HCT116 (cell line): ENCODE data around the gene GRIN2D. TPM values are rescaled to one million over a fixed set of nuclear protein-coding genes. Genes with fewer than 3 reads are reported as not detected.

ENCODE experiments used
- ATAC-seq: fragments of 200-7000 bp; cut with Tn5 transposase; 2 replicates; pipeline ENCODE4 v1.9.1; 2020; ENCODE audit warnings: mild to moderate bottlenecking, moderate library complexity
- BruUV-seq: library from RNA; stranded (reverse); fragments of 400-500 nt; replicated peaks from 2 replicates; lab custom pipeline; 2021; lab: Mats Ljungman, UMichigan
- CTCF ChIA-PET: fragments of 300-600 bp; sonication (Branson Sonifier 250); formaldehyde crosslinking; loops from one replicate; lab custom pipeline; 2021; ENCODE audit warnings: antibody characterized with exemption; lab: Charles Lee
- POLR2A ChIA-PET: fragments of 300-600, 350-600 bp; sonication (Branson Sonifier 250); formaldehyde crosslinking; loops from one replicate; lab custom pipeline; 2021; ENCODE audit warnings: antibody characterized with exemption; lab: Charles Lee
- RAD21 ChIA-PET, 2 experiments: fragments of 300-600 bp; sonication (Branson Sonifier 250); formaldehyde crosslinking; loops; one replicate each; lab custom pipeline; 2023; ENCODE audit warnings: low total read pairs in 2 of 2; ENCODE audit not compliant: uncharacterized antibody in 2 of 2, unreplicated experiment in 2 of 2, low non-redundant PET in 1 of 2; lab: Charles Lee
- DNase-seq: peaks from one replicate; pipeline ENCODE4 v3.0.0-alpha.2; 2010; ENCODE audit warnings: low read depth, low spot score
- H2AFZ ChIP-seq: fragments of 200-600 bp; shearing (Covaris generic), sonication (generic); 2 replicates; pipeline ENCODE4 v1.6.1; 2017; ENCODE audit warnings: low read depth, mixed run types, mixed read lengths, antibody characterized with exemption, low read length; ENCODE audit not compliant: poor library complexity, severe bottlenecking
- H3K27ac ChIP-seq: 2 replicates; pipeline ENCODE4 v1.5.1; 2012; ENCODE audit warnings: low read depth, low read length
- H3K27me3 ChIP-seq: fragments of 200-600 bp; sonication (generic); 2 replicates; pipeline ENCODE4 v1.6.1; 2016; ENCODE audit warnings: mixed run types, low read length, mixed read lengths; ENCODE audit not compliant: insufficient read depth
- H3K36me3 ChIP-seq, 2 experiments: fragments of 200-500 bp in 1 of 2; fragments of 200-600 bp in 1 of 2; sonication (Bioruptor generic) in 1 of 2; sonication (generic) in 1 of 2; 2 replicates each; pipeline versions ENCODE4 v1.5.1 to v1.6.1; 2014 to 2016; ENCODE audit warnings: low read length in 2 of 2, inconsistent platforms in 1 of 2, mixed read lengths in 1 of 2, mixed run types in 1 of 2; ENCODE audit not compliant: insufficient read depth in 2 of 2, control insufficient read depth in 1 of 2
- H3K4me1 ChIP-seq, 2 experiments: fragments of 200-600 bp in 1 of 2; sonication (generic) in 1 of 2; 2 replicates each; pipeline versions ENCODE4 v1.5.1 to v1.6.1; 2012 to 2017; ENCODE audit warnings: low read length in 2 of 2, inconsistent platforms in 1 of 2, mild to moderate bottlenecking in 1 of 2, mixed read lengths in 1 of 2, mixed run types in 1 of 2, moderate library complexity in 1 of 2; ENCODE audit not compliant: insufficient read depth in 2 of 2, control insufficient read depth in 1 of 2
- H3K4me2 ChIP-seq: fragments of 200-600 bp; sonication (generic); 2 replicates; pipeline ENCODE4 v1.6.1; 2017; ENCODE audit warnings: mixed run types, low read length, mixed read lengths
- H3K4me3 ChIP-seq, 2 experiments: fragments of 200-600 bp in 1 of 2; sonication (generic) in 1 of 2; replicated peaks in 1 of 2; 2 replicates each; pipeline ENCODE4 v1.5.1; 2011 to 2016; ENCODE audit warnings: low read length in 2 of 2, control low read depth in 1 of 2, low read depth in 1 of 2, mild to moderate bottlenecking in 1 of 2, mixed read lengths in 1 of 2, mixed run types in 1 of 2
- H3K79me2 ChIP-seq: fragments of 200-600 bp; sonication (generic); 2 replicates; pipeline ENCODE4 v1.6.1; 2017; ENCODE audit warnings: mild to moderate bottlenecking, mixed run types, low read length, moderate library complexity, mixed read lengths; ENCODE audit not compliant: insufficient read depth
- H3K9ac ChIP-seq: fragments of 200-600 bp; sonication (generic); 2 replicates; pipeline ENCODE4 v1.6.1; 2016; ENCODE audit warnings: low read length, mixed read lengths
- H3K9me2 ChIP-seq: fragments of 200-600 bp; sonication (generic), shearing (Covaris generic); 2 replicates; pipeline ENCODE4 v1.6.1; 2017; ENCODE audit warnings: mixed run types, mild to moderate bottlenecking, moderate library complexity; ENCODE audit not compliant: insufficient read depth
- H3K9me3 ChIP-seq, 2 experiments: fragments of 200-500 bp in 1 of 2; fragments of 200-600 bp in 1 of 2; sonication (Bioruptor generic) in 1 of 2; sonication (generic) in 1 of 2; 2 replicates each; pipeline ENCODE4 v1.6.1; 2014 to 2017; ENCODE audit warnings: low read length in 2 of 2, mixed read lengths in 2 of 2, inconsistent platforms in 1 of 2, low read depth in 1 of 2, mild to moderate bottlenecking in 1 of 2, mixed run types in 1 of 2, moderate library complexity in 1 of 2; ENCODE audit not compliant: control insufficient read depth in 1 of 2, insufficient read depth in 1 of 2
- H4K20me1 ChIP-seq: fragments of 200-600 bp; sonication (generic), shearing (Covaris generic); 2 replicates; pipeline ENCODE4 v1.6.1; 2017; ENCODE audit warnings: mixed run types, mild to moderate bottlenecking, moderate library complexity; ENCODE audit not compliant: insufficient read depth
- CBX3 ChIP-seq: IDR thresholded peaks from 2 replicates; pipeline ENCODE4 v1.6.1; 2012; ENCODE audit warnings: low read depth
- CEBPB ChIP-seq: IDR thresholded peaks from 2 replicates; pipeline ENCODE4 v1.6.1; 2012; ENCODE audit warnings: low read depth
- CTCF ChIP-seq, 3 experiments: fragments of 200-600 bp in 1 of 3; sonication (generic) in 1 of 3; IDR thresholded peaks in 2 of 3; conservative IDR thresholded peaks in 1 of 3; 2 replicates each; pipeline ENCODE4 v1.5.1; 2012 to 2017; ENCODE audit warnings: low read depth in 2 of 3, low read length in 2 of 3, antibody characterized with exemption in 1 of 3, borderline replicate concordance in 1 of 3, control low read depth in 1 of 3, mild to moderate bottlenecking in 1 of 3, mixed read lengths in 1 of 3, mixed run types in 1 of 3, moderate library complexity in 1 of 3; ENCODE audit not compliant: insufficient read depth in 1 of 3
- ELF1 ChIP-seq: IDR thresholded peaks from 2 replicates; pipeline ENCODE4 v1.6.1; 2012; ENCODE audit warnings: low read depth, borderline replicate concordance
- EZH2 ChIP-seq: fragments of 200-600 bp; sonication (generic); IDR thresholded peaks from 2 replicates; pipeline ENCODE4 v1.6.1; 2017; ENCODE audit warnings: antibody characterized with exemption, mixed run types
- EZH2phosphoT487 ChIP-seq: fragments of 200-600 bp; IDR thresholded peaks from 2 replicates; pipeline ENCODE4 v1.6.1; 2018; ENCODE audit warnings: antibody characterized with exemption, borderline replicate concordance
- FOSL1 ChIP-seq: IDR thresholded peaks from 2 replicates; pipeline ENCODE4 v1.6.1; 2012; ENCODE audit warnings: low read depth
- JUND ChIP-seq: IDR thresholded peaks from 2 replicates; pipeline ENCODE4 v1.6.1; 2012
- MAX ChIP-seq: IDR thresholded peaks from 2 replicates; pipeline ENCODE4 v1.6.1; 2012
- POLR2A ChIP-seq: IDR thresholded peaks from 2 replicates; pipeline ENCODE4 v1.7.0; 2011; ENCODE audit warnings: borderline replicate concordance; ENCODE audit not compliant: insufficient read depth, insufficient read length; ENCODE audit errors: extremely low read depth
- RAD21 ChIP-seq: IDR thresholded peaks from 2 replicates; pipeline ENCODE4 v1.6.1; 2012; ENCODE audit warnings: low read depth, mild to moderate bottlenecking
- REST ChIP-seq: IDR thresholded peaks from 2 replicates; pipeline ENCODE4 v1.6.1; 2012; ENCODE audit warnings: low read depth
- SP1 ChIP-seq: IDR thresholded peaks from 2 replicates; pipeline ENCODE4 v1.6.1; 2012; ENCODE audit warnings: low read depth
- SRF ChIP-seq: IDR thresholded peaks from 2 replicates; pipeline ENCODE4 v1.6.1; 2012; ENCODE audit warnings: low read depth
- TCF7L2 ChIP-seq: IDR thresholded peaks from 2 replicates; pipeline ENCODE4 v1.7.0; 2011; ENCODE audit warnings: borderline replicate concordance, inconsistent platforms; ENCODE audit not compliant: insufficient read depth, insufficient read length; ENCODE audit errors: extremely low read depth
- YY1 ChIP-seq: IDR thresholded peaks from 2 replicates; pipeline ENCODE4 v1.6.1; 2011; ENCODE audit warnings: low read length, low read depth, moderate library complexity, mild to moderate bottlenecking; ENCODE audit not compliant: insufficient replicate concordance; ENCODE audit errors: extremely low read depth
- ZBTB33 ChIP-seq: IDR thresholded peaks from 2 replicates; pipeline ENCODE4 v1.6.1; 2011; ENCODE audit warnings: mild to moderate bottlenecking, low read length, moderate library complexity; ENCODE audit not compliant: insufficient replicate concordance; ENCODE audit errors: extremely low read depth
- ZFX ChIP-seq: fragments of 450-650 bp; IDR thresholded peaks from 2 replicates; pipeline ENCODE4 v1.6.1; 2017
- ZNF274 ChIP-seq: fragments of 200-500 bp; sonication (Bioruptor generic); IDR thresholded peaks from 2 replicates; pipeline ENCODE4 v1.6.1; 2014; ENCODE audit warnings: mild to moderate bottlenecking, low read depth, low read length, inconsistent platforms
- intact Hi-C: fragments of 100-400 bp; cut with micrococcal nuclease; formaldehyde crosslinking; loops from 2 replicates; pipeline ENCODE4 v1.10.0; 2022
- total RNA-seq: library from RNA; stranded (reverse); gene quantifications from one replicate; pipeline ENCODE4 v1.2.1, GENCODE V29; 2021; ENCODE audit not compliant: unreplicated experiment

The GRIN2D gene
- total RNA-seq, 1 experiment from 2014 or later, result 26.2 TPM

GRCh38 chr19:48405010-48405659 is 11.7 kb downstream of the GRIN2D start:
- POLR2A ChIA-PET, result no interaction called here
- peaks cover 70% of the 10 kb centered on the region for H3K79me2 ChIP-seq

More at GRCh38 chr19:48405010-48405659, 11.7 kb downstream of the GRIN2D start:
- peaks cover 10 to 30% of the 10 kb centered on the region in 2 experiments for H3K4me1 ChIP-seq
- ChIA-PET CTCF (no interaction called here), RAD21 (no interaction called here)
- no peaks in the 10 kb centered on the region for H4K20me1 ChIP-seq
- no peak overlapping the region for H3K4me3 ChIP-seq
- H3K9me3 ChIP-seq, result no peaks in the 10 kb centered on the region
- intact Hi-C loops, result no loop called here
- H3K9me2 ChIP-seq, result no peaks in the 10 kb centered on the region
- DNase-seq (no peak), ATAC-seq (no peak)
- peaks cover 0 to 9% of the 10 kb centered on the region in 2 experiments; a peak in 1 of 4 replicates for H3K36me3 ChIP-seq
- BruUV-seq, result no TSS peak
- H3K4me2 ChIP-seq, result no peak overlapping the region
- no peaks in the 10 kb centered on the region for H3K27me3 ChIP-seq
- no peak overlapping the region for H2AFZ ChIP-seq
- H3K27ac ChIP-seq, result no peak overlapping the region
- TF ChIP-seq EZH2, result no peak
- TF ChIP-seq SRF, result no peak
- no peak for TF ChIP-seq CBX3
- no peak for TF ChIP-seq CEBPB
- no peak for TF ChIP-seq ZBTB33
- TF ChIP-seq POLR2A, result no peak
- TF ChIP-seq MAX, result no peak
- TF ChIP-seq RAD21, result no peak
- TF ChIP-seq EZH2phosphoT487, result no peak
- TF ChIP-seq YY1, result no peak
- TF ChIP-seq JUND, result no peak
- no peak for TF ChIP-seq TCF7L2
- no peak for TF ChIP-seq ELF1
- TF ChIP-seq REST, result no peak
- no peak for TF ChIP-seq ZFX
- TF ChIP-seq SP1, result no peak
- no peak for TF ChIP-seq FOSL1
- no peak for TF ChIP-seq CTCF (IDR thresholded peaks at IDR 0.05 in 2 of 3, conservative IDR thresholded peaks at IDR 0.05 in 1 of 3; ENCODE audit: borderline replicate concordance in 1 of 3, insufficient read depth in 1 of 3, low read depth in 2 of 3, low read length in 2 of 3)
- TF ChIP-seq ZNF274, result no peak
- H3K9ac ChIP-seq, result no peak overlapping the region
